Ascending aorta (tissue), 2 donors: ENCODE data around the gene SLC19A1. TPM values are rescaled to one million over a fixed set of nuclear protein-coding genes. Genes with fewer than 3 reads are reported as not detected.

Source experiments
- DNase-seq, 2 donors: peaks; one replicate each; pipeline ENCODE4 v3.0.0-alpha.2; 2019; ENCODE audit warnings: low spot score in 2 of 2
- H3K27ac ChIP-seq, 2 donors: fragments of 200-600 bp; sonication (generic); one replicate each; pipeline ENCODE4 v1.5.1; 2016 to 2017; ENCODE audit warnings: mild to moderate bottlenecking in 1 of 2
- H3K27me3 ChIP-seq: fragments of 200-600 bp; sonication (generic); one replicate; pipeline ENCODE4 v1.5.1; 2017
- H3K36me3 ChIP-seq, 2 donors: fragments of 200-600 bp; sonication (generic); one replicate each; pipeline ENCODE4 v1.5.1; 2016
- H3K4me1 ChIP-seq, 2 donors: fragments of 200-600 bp; sonication (generic); one replicate each; pipeline ENCODE4 v1.5.1; 2016 to 2017; ENCODE audit warnings: mild to moderate bottlenecking in 1 of 2
- H3K4me3 ChIP-seq, 2 donors: fragments of 200-600 bp; sonication (generic); one replicate each; pipeline ENCODE4 v1.5.1; 2016 to 2017; ENCODE audit warnings: mild to moderate bottlenecking in 1 of 2
- H3K9me3 ChIP-seq, 2 donors: fragments of 200-600 bp; sonication (generic); one replicate each; pipeline ENCODE4 v1.5.1; 2016
- intact Hi-C: fragments of 100-400 bp; cut with DNase I; formaldehyde crosslinking; loops from one replicate; pipeline ENCODE4 v1.15.1; 2023
- total RNA-seq: library from RNA; depleted of rRNA; stranded (reverse); fragments of >200 nt; gene quantifications from one replicate; pipeline ENCODE4 v1.1.0, GENCODE V29; 2016
- TF ChIP-seq, protein P1 (sequence below), 3 experiments: fragments of 200-600 bp in 2 of 3; fragments of 450-650 bp in 1 of 3; sonication (generic) in 2 of 3; IDR thresholded peaks; one replicate each; pipeline ENCODE4 v1.5.1; 2016 to 2019; ENCODE audit warnings: antibody characterized with exemption in 3 of 3, mild to moderate bottlenecking in 1 of 3, moderate library complexity in 1 of 3

The SLC19A1 gene
- total RNA-seq, 1 donor from 2014 or later, result 8.4 TPM

DNA sequence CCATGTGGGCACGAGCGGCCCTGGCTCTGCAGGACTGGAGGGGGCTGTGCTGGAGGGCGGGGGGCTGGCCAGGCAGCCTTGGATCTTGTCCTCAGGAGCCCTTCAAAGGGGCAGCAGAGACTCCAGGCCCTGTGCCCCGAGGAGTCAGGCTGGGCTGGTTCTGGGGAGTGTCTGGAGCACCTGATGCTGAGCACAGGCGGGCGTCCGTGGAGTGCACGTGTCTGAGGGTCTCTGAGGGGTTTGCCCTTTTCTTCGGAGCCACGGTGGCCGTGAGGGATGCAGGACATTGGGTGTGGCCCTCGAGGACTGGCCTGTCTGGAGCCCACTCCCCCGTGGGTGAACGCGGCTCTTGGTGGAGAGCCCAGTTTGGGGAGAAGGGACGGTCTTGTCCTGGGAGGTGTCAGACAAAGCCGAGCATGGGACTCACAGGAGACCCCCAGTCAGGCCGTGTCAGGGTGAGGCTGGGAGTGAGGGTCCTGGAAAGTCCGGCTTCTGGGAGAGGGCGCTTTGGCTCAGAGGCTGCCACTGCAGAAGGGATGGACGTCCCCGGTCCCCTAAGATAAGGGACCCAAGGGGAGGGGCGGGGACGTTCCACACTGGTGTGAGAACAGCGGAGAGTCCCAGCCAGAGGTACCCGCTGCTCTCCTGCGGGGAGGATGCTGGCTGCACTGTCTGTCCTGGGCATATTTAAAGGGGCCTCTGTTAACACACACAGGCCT, 76.5 kb downstream of the SLC19A1 start:
- H3K27ac ChIP-seq, result no peak overlapping the region
- H3K9me3 ChIP-seq, result peaks cover 0 to 12% of the 10 kb centered on the region in 2 donors
- H3K36me3 ChIP-seq, result peaks cover 12 to 14% of the 10 kb centered on the region in 2 donors
- TF ChIP-seq, protein P1, sequence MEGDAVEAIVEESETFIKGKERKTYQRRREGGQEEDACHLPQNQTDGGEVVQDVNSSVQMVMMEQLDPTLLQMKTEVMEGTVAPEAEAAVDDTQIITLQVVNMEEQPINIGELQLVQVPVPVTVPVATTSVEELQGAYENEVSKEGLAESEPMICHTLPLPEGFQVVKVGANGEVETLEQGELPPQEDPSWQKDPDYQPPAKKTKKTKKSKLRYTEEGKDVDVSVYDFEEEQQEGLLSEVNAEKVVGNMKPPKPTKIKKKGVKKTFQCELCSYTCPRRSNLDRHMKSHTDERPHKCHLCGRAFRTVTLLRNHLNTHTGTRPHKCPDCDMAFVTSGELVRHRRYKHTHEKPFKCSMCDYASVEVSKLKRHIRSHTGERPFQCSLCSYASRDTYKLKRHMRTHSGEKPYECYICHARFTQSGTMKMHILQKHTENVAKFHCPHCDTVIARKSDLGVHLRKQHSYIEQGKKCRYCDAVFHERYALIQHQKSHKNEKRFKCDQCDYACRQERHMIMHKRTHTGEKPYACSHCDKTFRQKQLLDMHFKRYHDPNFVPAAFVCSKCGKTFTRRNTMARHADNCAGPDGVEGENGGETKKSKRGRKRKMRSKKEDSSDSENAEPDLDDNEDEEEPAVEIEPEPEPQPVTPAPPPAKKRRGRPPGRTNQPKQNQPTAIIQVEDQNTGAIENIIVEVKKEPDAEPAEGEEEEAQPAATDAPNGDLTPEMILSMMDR (IDR thresholded peaks at IDR 0.05), result no peak
- intact Hi-C loops, result no loop called here
- H3K4me3 ChIP-seq, result no peak overlapping the region
- H3K4me1 ChIP-seq, result peaks cover 3 to 11% of the 10 kb centered on the region in 2 donors
- no peak for DNase-seq
- no peaks in the 10 kb centered on the region for H3K27me3 ChIP-seq

DNA sequence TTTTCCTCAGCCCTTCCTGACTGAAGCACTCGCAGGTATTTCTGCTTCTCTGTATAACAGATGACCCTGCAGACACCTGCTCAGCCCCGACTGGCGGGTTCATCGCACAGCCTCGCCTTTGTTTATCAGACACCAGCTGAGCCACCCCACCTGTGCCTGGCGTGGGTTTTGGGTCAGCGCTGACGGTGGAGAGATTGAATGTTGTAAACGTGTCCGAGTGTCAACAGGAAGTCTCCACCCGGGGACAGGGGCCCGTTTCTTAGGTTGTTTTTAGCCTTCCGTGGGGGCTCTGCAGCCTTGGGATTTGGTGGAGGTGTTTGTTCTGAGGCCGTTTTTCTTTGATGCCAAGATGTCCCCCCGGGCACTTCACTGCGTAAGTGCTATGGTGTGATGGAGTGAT, 77.1 kb downstream of the SLC19A1 start:
- H3K36me3 ChIP-seq, result peaks cover 12 to 15% of the 10 kb centered on the region in 2 donors
- H3K4me3 ChIP-seq, result no peak overlapping the region
- intact Hi-C loops, result no loop called here
- H3K27me3 ChIP-seq, result no peaks in the 10 kb centered on the region
- H3K4me1 ChIP-seq, result peaks cover 0 to 9% of the 10 kb centered on the region in 2 donors
- DNase-seq, result no peak
- H3K9me3 ChIP-seq, result peaks cover 0 to 12% of the 10 kb centered on the region in 2 donors
- TF ChIP-seq, protein P1 (IDR thresholded peaks at IDR 0.05), result no peak
- no peak overlapping the region for H3K27ac ChIP-seq

DNA sequence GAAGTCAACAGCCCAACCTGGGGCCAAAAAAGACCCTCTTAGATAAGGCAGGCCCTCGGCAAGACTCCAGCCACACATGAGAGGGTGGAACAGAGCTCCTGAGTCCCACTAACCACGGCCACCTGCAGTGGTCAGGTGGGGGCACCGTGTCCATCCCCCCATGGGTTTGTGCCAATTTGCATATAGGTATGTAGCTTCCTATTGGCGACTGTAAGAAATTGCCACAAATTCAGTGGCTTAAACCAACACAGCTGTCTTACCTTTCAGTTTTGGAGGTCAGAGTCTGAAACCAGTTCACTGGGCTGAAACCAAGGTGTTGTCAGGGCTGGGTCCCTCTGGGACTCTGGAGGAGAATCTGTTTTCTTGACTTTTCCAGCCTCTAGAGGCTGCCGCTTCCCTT, 77.9 kb downstream of the SLC19A1 start:
- Histone ChIP-seq H3K9me3 (peaks cover 0 to 12% of the 10 kb centered on the region in 2 donors), H3K27ac (no peak overlapping the region), H3K27me3 (no peaks in the 10 kb centered on the region), H3K4me3 (no peak overlapping the region), H3K4me1 (peaks cover 0 to 3% of the 10 kb centered on the region in 2 donors), H3K36me3 (peaks cover 11 to 14% of the 10 kb centered on the region in 2 donors)
- DNase-seq, result no peak
- intact Hi-C loops, result no loop called here
- TF ChIP-seq, protein P1 (IDR thresholded peaks at IDR 0.05), result no peak

DNA sequence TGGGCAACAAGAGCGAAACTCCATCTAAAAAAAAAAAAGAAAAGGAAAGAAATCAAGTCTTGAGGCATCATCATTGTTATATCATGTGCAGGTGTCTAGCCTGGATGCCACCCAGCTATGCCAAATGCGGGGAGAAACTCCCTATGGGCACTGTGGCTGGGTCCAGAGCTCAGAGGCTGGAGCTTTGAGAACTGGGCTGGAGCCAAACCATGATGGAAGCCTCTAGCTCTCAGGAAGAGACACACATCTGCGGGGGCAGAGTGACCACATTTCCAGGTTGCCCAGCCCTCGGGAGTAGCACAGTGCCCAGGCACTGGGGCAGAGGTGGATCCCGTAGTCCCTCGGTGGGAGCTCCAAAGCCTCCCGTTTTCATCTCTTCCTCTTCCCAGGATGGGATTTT, 78.4 kb downstream of the SLC19A1 start:
- Histone ChIP-seq H3K27ac (no peak overlapping the region), H3K4me3 (no peak overlapping the region), H3K27me3 (no peaks in the 10 kb centered on the region), H3K36me3 (peaks cover 7 to 9% of the 10 kb centered on the region in 2 donors), H3K4me1 (peaks cover 0 to 3% of the 10 kb centered on the region in 2 donors), H3K9me3 (peaks cover 0 to 12% of the 10 kb centered on the region in 2 donors)
- TF ChIP-seq, protein P1 (IDR thresholded peaks at IDR 0.05), result no peak
- DNase-seq, result no peak
- intact Hi-C loops, result no loop called here

DNA sequence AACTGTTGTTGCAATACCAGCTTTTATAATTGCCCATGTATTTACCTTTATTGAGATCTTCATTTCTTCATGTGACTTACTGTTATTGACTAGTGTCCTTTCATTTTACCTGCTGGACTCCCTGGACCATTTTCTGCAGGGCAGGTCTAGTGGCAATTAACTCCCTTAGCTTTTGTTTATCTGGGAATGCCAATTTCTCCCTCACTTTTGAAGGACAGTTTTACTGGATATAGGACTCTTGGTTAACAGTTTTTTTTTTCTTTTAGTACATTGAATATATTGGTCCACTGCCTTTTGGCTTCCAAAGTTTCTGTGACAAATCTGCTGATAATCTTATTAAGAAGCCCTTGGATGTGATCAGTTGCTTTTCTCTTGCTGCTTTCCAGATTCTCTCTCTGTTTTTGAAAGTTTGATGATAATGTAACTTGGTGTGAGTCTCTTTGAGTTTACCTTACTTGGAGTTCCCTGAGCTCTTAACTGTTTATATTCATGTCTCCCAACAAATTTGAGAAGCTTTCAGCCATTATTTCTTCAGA, 80.4 kb downstream of the SLC19A1 start:
- Histone ChIP-seq H3K36me3 (peaks cover 0 to 3% of the 10 kb centered on the region in 2 donors), H3K27me3 (no peaks in the 10 kb centered on the region), H3K9me3 (peaks cover 0 to 12% of the 10 kb centered on the region in 2 donors), H3K4me3 (no peak overlapping the region), H3K4me1 (peaks cover 2 to 23% of the 10 kb centered on the region in 2 donors), H3K27ac (no peak overlapping the region)
- intact Hi-C loops, result no loop called here
- DNase-seq, result no peak
- TF ChIP-seq, protein P1 (IDR thresholded peaks at IDR 0.05), result no peak
